Measurements from ENCODE around the gene GGTLC3.
"Not testable (repeated sequence)": the region's sequence is repeated elsewhere in the genome, so short reads cannot be mapped to it uniquely, and the experiment has no call there.

The GGTLC3 gene

GRCh38 chr22:18496227-18496626 lies 21.7 kb downstream of the GGTLC3 start:
- not testable (repeated sequence) for H3K4me1 ChIP-seq (ENCODE audit: control insufficient read depth, insufficient read depth, low read length); H3K27me3 ChIP-seq (ENCODE audit: control insufficient read depth, insufficient read depth, low read length); H3K4me3 ChIP-seq (ENCODE audit: low read depth, low read length); H3K27ac ChIP-seq (ENCODE audit: low read depth, low read length); H3K36me3 ChIP-seq (ENCODE audit: control insufficient read depth, insufficient read depth, low read length); H3K9ac ChIP-seq (ENCODE audit: low read depth, low read length); H3K9me3 ChIP-seq (ENCODE audit: control insufficient read depth, insufficient read depth, low read length)

Measured in HUES48 (cell line).